GM18499 (cell line): ENCODE measurements around the gene HMG20B.

ENCODE experiments used
- ATAC-seq: cut with Tn5 transposase; IDR thresholded peaks from one replicate; pipeline ENCODE4 v1.9.1; 2021; ENCODE audit warnings: moderate number of reproducible peaks; ENCODE audit not compliant: insufficient read depth, unreplicated experiment

The HMG20B gene

GRCh38 chr19:3617463-3617862 is 44.7 kb downstream of the HMG20B start:
- ATAC-seq: no peak

GRCh38 chr19:3618144-3618810 is 45.5 kb downstream of the HMG20B start:
- no peak for ATAC-seq

GRCh38 chr19:3618811-3619630 is 46.3 kb downstream of the HMG20B start:
- no peak for ATAC-seq

GRCh38 chr19:3619631-3620012 is 46.9 kb downstream of the HMG20B start:
- ATAC-seq: no peak

- ATAC-seq: no peak
Observed at GRCh38 chr19:3620145-3620816, 47.5 kb downstream of the HMG20B start.

GRCh38 chr19:3620817-3621547 is 48.2 kb downstream of the HMG20B start:
- no peak for ATAC-seq

- ATAC-seq: no peak
Observed at GRCh38 chr19:3621689-3622088, 48.9 kb downstream of the HMG20B start.

GRCh38 chr19:3622224-3622623 is 49.5 kb downstream of the HMG20B start:
- no peak for ATAC-seq

GRCh38 chr19:3623716-3624115 is 51.0 kb downstream of the HMG20B start:
- no peak for ATAC-seq

GRCh38 chr19:3625996-3626472 is 53.3 kb downstream of the HMG20B start:
- ATAC-seq: no peak

- no peak for ATAC-seq
Observed at GRCh38 chr19:3626473-3627350, 54.0 kb downstream of the HMG20B start, which contains the start of gene CACTIN. Gene CACTIN (minus strand): TSS chr19:3626790. CDS start chr19:3626762, 28 bp downstream.

GRCh38 chr19:3627351-3627723 is 54.6 kb downstream of the HMG20B start:
- no peak for ATAC-seq
